ENCODE data around the gene PRKN.

- no peak for TF ChIP-seq CTCF (IDR thresholded peaks at IDR 0.05; ENCODE audit: low read length)
- TF ChIP-seq EZH2 (optimal IDR thresholded peaks at IDR 0.05; ENCODE audit: low read depth, low read length), result no peak
Observed at GRCh38 chr6:161890832-161891297, 836.7 kb downstream of the PRKN start.
